GM21576 (cell line): ENCODE data around the gene ABCC9.

ENCODE experiments used
- ATAC-seq: cut with Tn5 transposase; IDR thresholded peaks from one replicate; pipeline ENCODE4 v1.9.1; 2021; ENCODE audit warnings: mild to moderate bottlenecking, moderate library complexity; ENCODE audit not compliant: unreplicated experiment

Gene ABCC9

GRCh38 chr12:21881965-21882364 lies 59.3 kb downstream of the ABCC9 start:
- no peak for ATAC-seq

GRCh38 chr12:21879312-21879711 lies 61.9 kb downstream of the ABCC9 start:
- no peak for ATAC-seq

GRCh38 chr12:21877293-21877982 lies 63.8 kb downstream of the ABCC9 start:
- ATAC-seq: no peak

DNA sequence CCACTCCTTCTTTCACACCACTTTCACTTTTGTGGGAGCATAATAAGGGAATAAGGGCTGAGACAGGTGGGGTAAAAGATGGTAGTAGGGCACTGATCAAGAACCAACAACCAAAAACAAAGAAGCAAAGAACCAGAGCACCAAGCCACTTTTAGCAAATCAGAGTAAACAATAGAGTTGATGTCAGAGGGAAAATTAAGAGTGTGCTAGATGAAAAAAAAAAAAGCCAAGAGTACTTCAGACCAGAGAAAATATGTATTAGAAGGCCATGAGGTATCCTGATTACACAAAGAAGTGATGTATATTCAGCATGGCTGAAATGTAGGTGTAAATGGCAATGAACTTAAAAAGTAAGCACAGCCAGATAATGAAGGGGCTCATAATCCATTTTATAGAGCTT lies 75.4 kb downstream of the ABCC9 start:
- no peak for ATAC-seq

- ATAC-seq: no peak
Observed at GRCh38 chr12:21860534-21860933, 80.7 kb downstream of the ABCC9 start.

- ATAC-seq: no peak
Observed at GRCh38 chr12:21860128-21860527, 81.1 kb downstream of the ABCC9 start.

GRCh38 chr12:21852251-21852650 lies 89.0 kb downstream of the ABCC9 start:
- no peak for ATAC-seq

- no peak for ATAC-seq
Observed at GRCh38 chr12:21851151-21851550, 90.1 kb downstream of the ABCC9 start.

- ATAC-seq: no peak
Observed at GRCh38 chr12:21850419-21850818, 90.8 kb downstream of the ABCC9 start.

GRCh38 chr12:21849878-21850277 lies 91.3 kb downstream of the ABCC9 start:
- ATAC-seq: no peak

- ATAC-seq: no peak
Observed at GRCh38 chr12:21848192-21848591, 93.0 kb downstream of the ABCC9 start.

- ATAC-seq: no peak
Observed at GRCh38 chr12:21843795-21844194, 97.4 kb downstream of the ABCC9 start.

GRCh38 chr12:21839776-21840175 lies 101.5 kb downstream of the ABCC9 start:
- ATAC-seq: no peak

DNA sequence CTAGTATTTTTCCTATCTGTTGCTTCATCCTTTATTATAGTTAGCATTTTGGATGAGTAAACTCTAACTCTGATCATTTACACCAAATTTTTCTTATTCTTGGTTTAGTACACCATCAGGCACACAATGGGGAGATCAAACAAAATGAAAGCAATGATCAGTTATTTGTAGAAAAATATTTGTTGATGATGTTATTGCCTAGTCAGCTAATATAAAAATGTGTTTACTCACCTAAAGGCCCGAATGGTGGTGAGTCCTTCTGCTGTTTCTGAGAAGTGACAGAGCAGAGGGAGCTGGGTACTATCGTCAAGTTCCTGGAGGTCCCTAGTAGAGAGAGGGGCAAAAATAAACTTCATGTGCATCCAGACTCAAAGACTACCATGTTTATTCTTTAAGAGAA lies 103.4 kb downstream of the ABCC9 start:
- no peak for ATAC-seq

DNA sequence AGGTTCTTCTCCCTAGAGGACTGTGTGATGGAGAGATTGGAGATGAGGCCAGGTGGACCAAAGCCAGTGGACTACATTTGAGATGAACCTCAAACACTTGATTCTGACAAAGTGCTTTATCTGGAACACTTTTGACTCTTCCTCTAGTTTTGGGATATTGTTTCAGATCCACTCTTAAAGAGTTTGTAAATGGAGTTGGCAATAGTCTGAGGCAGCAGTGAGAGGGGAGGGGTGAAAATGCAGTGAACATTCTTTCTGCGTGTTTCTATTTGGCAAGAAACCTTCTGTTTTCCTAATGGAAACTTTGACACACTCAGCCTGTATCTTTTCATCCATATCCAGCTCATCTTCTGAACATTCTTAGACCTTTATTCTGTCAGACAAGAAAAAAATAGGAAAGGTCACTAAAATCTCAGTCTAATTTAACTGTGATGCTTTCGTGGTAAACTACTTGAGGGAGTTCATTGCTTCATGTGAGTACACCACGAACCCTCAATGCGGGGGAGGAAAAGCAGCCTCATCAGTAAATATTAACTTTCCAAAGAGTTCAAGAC lies 109.4 kb downstream of the ABCC9 start:
- ATAC-seq: no peak

GRCh38 chr12:21828779-21829178 lies 112.4 kb downstream of the ABCC9 start:
- no peak for ATAC-seq

GRCh38 chr12:21828136-21828775 lies 113.0 kb downstream of the ABCC9 start:
- no peak for ATAC-seq

GRCh38 chr12:21827083-21827482 lies 114.1 kb downstream of the ABCC9 start:
- ATAC-seq: no peak

GRCh38 chr12:21826618-21826910 lies 114.7 kb downstream of the ABCC9 start:
- ATAC-seq: no peak

DNA sequence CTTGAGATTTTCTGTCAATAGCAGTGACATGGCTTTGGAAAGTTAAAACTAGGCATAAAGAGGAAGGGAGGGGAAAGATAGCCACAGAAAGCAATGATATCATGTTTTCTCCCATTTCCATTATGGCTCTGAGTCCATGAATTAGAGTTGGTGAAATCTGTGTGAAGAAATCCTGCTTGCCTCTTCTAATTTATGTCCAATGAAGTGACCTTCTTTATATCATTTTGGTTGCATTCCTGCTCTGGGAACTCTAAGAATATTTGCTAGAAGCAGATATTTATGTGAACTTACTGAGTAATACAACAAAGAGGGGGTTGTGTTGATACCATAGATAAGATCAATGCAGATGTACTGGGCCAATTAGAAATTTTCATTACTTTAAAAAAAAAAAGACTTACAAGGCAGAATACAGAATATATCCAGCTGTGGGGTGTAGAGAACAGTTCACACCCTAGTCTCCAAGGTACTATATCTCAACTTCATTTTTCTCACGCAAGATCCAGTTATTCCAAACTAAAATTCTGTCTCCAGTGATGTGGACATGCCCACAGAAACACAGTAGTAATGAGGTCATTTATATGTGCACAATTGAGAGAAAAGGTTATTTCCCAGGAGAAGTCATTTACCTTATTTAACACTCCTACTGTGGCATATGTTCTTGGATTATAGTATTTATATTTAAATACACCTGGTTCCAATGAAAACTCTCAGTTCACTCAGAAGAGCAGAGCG lies 115.2 kb downstream of the ABCC9 start:
- no peak for ATAC-seq

GRCh38 chr12:21823581-21823980 lies 117.6 kb downstream of the ABCC9 start:
- ATAC-seq: no peak

GRCh38 chr12:21819678-21820077 lies 121.5 kb downstream of the ABCC9 start:
- no peak for ATAC-seq
